NCI-H1417 (cell line): Measurements from ENCODE around the gene PLA2G12A.

Experiments used
- DNase-seq, 3 experiments: peaks; one replicate each; lab custom pipeline; 2025; lab: John Stamatoyannopoulos, UW

Gene PLA2G12A

DNA sequence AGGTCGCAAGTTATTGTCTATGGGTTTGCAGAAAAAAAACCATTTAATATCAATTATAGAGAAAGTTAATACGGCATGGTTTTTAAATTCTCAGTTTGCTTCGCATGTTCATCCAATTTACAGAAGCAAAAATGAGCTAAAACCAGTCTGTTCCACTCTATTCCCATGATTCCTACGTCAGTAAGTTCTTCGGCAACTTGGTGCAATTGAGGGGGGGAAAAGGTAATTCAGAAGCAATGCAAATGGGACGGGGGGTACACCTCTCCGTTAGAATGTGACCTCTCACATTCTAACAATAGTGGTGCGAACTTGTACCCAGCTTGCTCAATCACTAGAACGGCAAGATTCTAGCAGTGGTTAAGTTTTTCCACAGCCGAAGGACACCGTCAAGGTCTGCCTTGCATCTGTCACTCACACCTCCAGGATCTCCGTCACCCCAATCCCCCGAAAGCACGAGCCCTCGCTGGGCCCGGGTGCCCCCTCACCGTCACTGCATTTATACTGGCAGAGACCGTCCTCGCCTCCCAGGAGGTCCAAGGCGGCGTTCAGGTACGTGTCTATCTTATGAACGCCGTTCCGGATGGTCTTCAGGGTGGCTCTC lies 653 bp downstream of the PLA2G12A start:
- DNase-seq = peak in 2 of 3 experiments; percentile 26 to 34

DNA sequence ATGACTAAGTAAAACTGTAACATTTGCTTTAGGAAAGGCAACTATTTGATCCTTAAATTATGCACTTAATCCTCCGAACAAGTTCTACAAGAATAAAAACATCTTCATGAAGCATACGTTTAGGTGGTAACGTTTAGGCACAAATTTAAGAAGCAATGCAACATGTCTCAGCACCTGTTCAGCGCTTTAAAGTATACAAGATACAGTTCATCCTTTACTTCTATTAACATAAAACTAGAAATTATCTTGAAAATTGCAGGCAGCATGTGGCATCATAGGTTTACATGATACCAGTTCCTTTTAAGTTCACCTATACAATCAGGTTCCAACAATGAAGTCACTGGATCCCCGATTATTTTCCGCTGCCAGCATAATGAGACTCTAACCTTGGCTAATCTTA lies 1.5 kb downstream of the PLA2G12A start:
- peak in 1 of 3 experiments; percentile 42 for DNase-seq

DNA sequence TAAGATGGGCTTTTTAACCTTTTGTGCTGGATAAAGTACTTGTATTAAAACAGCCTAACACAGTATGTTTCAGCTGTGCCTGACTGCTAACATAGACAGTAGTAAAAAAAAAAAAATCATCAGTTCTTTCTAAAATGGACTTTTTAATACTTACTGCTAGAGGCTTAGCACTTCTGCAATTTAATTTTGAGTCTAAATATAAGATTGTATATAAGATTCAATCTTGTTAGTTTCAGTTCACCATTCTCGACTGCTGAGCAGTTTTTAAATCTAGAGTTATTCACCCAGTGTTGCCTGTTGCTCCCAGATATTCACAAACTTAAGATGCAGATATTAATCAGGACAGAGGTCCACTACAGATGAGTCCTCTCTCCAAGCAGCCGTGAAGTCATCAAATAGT lies 6.8 kb downstream of the PLA2G12A start:
- DNase-seq = no peak

DNA sequence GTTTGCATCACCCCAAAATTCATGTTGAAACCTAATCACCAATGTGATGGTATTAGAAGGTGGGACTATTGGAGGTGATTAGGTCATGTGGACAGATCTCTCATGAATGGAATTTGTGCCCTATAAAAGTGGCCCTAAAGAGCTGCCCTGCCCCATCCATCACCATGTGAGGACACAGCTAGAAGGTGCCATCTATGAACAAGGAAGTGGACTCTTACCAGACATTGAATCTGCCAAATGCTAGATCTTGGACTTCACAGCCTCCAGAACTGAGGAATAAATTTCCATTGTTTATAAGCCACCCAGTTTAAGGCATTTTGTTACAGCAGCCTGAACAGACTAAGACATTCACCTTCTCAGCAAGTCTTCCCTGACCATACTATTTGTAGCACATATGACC lies 7.5 kb downstream of the PLA2G12A start:
- no peak for DNase-seq

DNA sequence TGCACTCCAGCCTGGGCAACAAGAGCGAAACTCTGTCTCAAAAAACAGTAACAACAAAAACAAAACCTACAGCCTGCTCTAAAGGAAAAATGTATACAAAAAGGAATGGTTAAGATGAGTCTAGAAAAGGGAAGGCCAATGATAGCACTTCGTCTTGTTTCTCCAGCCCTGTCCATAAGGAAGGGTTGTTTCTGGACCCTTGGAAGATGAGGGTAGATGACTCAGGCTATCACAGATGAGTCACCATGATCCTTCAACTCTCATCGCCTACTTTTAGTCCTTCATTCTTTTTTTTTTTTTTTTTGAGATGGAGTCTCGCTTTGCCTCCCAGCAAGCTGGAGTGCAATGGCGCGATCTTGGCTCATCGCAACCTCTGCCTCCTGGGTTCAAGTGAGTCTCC lies 8.8 kb downstream of the PLA2G12A start:
- no peak for DNase-seq

DNA sequence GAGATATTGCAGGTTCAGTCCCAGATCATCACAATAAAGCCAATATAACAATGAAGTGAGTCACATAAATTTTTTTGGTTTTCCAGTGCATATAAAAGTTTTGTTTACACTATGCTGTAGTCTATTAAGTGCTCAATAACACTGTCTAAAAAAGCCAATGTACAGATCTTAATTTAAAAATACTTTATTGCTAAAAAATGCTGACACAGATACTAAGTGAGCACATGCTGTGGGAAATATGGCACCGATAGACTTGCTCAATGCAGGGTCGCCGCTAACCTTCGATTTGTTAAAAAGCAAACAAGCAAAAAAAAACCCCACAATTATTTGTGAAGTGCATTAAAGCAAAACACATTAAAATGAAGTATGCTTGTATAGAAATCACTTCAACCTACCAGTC lies 10.3 kb downstream of the PLA2G12A start:
- DNase-seq = no peak

DNA sequence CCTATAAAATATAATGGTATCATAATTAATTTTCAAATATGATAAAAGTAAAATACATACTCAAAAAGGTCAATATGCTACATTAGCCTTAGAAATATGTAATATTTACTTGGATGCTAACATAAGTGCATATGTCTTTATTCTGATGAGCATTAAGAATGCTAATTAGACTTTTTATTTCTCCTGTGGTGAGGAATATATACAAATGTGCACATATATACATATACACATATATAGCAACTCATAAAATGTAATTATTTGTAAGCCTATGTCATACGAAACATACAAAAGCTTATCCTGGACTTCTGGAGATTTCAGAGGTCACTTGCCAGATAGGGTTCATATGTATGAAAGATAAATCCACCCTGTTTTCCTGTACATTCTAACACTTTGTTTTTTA lies 11.1 kb downstream of the PLA2G12A start:
- DNase-seq = no peak

DNA sequence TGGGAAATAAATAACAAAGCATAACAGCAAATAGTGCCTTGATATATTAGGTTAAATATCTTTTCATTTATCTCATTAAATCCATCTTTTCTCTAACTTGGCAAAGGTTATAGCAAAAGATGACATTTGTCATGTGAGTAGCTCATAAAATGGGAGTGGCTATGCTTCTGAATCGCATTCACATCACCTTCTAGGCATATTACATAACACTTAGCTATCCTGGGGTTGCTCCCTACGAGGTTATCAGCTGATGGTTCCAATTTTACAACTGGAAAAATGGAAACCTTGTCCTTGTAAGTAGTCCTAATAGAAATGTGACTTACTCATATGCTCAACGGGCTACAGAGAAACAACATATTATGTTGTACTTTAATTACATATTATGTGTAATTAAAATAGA lies 16.4 kb downstream of the PLA2G12A start:
- no peak for DNase-seq

DNA sequence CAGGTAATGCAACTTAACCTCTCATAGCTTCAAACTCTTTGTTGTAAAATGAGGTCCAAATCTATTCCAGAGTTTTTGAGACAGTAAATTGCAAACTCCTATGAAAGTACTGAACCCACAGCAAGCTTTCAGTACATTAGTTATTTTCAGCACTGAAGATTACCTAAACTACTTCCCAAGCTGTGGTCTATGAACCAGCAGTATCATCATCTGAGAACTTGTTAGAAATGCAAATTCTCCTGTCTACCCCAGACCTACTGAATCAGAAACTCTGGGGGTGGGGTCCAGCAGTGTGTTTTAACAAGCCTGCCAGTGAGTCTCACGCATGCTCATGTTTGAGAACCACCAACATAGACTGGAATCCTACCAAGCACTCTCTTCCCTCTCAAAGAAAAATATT lies 20.9 kb downstream of the PLA2G12A start:
- no peak for DNase-seq

DNA sequence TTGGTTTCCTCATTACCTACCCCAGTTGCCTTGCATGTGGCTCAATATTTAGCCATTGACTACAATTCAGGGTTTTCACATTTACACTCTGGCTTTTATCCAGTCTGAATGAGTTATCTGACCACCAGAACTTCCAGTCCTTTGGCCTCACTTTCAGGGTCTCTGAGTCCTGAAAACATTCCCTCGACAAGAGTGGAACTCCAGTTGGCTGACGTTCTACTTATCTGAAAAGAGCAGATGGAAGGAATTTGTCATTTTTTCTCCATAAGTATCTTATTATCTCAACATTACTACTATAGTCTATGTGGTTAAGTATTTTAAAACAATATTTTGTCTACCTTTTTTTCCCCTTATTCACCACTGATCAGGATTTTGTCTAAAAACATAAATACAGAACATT lies 21.4 kb downstream of the PLA2G12A start:
- no peak for DNase-seq

DNA sequence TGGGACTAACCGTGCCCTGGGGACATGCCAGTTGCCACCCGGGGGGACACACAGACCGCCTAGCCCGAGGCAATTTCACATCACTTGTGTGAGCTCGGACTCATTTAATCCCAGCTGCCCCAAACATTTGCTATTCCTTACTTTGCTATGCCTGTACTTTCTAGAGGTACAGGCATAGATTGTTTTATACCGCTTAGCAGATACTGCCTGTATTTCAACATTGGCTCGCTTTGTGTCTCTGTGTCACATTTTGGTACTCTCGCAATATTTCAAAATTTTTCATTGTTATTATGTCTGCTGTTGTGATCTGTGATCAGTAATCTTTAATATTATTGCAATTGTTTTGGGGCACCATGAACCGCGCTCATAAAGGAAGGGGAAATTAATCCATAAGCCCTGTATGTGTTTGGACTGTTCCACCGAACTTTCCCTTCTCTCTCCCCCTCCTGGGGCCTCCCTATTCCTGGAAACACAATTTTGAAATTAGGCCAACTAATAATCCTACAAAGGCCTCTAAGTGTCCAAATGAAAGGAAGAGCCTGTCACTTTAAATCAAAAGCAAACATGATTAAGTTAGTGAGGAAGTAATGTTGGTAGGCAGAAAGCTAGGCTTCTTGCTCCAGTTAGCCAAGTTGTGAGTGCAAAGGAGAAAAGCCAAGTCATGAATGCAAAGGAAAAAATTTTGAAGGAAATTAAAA lies 26.1 kb downstream of the PLA2G12A start:
- DNase-seq = peak in 2 of 3 experiments; percentile 36 to 65

DNA sequence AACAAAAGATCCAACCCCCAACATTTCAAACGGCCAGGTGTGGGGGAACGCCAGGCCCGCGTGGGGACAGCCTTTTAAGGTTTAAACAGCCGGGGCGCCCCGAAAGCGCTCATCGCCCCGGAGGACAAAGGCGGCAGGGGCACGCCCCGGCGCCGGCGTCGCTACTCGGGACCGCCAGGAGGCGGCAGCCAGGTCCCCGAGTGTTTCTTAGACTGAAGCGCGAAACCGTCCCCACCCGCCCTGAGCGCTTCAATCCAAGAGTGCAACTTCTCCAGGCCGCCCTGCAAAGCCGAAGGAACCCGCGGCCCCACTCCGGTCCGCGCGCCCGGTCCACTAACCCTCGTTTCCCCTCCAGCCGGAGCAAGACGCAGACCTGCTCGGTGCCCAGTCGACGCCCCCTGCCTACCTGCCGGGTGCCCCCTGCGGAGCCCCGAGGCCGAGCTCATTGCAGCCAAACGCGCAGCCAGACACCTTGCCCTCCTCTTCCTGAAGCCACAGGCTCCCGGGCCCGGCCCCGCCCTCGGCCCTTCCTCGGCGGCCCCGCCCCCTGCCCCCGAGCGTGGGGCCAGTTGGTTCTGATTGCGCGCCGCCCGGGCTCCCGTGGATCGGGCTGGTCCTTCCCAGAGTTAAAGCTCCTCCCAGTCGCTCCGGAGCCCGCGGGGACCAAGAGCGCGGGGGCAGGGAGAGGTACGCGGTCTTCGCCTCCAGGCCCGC lies 26.8 kb downstream of the PLA2G12A start, which contains the start of gene CASP6:
Gene CASP6 (minus strand): TSS at position 496 of the 714 bp plus-strand sequence. CDS start 50 bp downstream, at position 446.
- DNase-seq = peak; percentile 61 to 97 (median 96)

DNA sequence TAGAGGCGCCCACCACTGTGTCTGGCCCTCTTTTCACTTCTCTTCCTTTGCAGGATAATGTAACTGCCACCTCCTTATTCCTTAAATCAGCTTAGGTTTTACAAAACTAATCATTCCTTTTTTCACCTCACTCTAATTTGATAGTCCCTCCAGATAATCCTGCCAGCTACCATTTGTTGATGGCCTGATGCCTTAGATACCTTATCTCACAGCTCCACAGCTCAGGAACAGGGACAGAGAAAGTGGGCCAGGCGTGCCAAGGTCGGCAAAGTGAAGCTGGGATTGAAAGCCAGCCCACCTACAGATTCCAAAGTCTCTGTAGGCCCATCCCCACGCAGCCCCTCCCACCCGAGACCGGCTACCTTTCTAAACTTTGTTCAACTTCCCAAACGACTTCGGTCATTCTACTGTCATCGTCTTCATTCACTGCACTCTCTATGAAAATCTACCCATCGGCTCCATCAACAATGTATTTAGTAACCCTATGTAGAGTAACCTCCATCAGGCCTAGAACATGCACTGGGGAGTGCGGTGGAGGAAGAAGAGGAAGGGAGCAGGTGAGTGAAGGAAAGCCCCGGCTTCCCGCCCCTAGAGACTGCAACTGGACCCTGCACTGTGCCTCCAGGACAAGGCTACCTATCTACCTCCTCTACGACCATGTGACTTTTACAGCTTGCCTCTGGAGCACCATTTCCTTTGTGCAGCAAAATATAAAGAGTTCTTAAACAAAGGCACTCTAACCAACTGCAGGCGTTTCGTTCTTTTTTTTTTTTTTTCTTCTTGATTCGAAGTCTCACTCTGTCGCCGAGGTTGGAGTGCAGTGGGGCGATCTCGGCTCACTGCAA lies 28.1 kb downstream of the PLA2G12A start:
- DNase-seq = peak in 2 of 3 experiments; percentile 43 to 71

DNA sequence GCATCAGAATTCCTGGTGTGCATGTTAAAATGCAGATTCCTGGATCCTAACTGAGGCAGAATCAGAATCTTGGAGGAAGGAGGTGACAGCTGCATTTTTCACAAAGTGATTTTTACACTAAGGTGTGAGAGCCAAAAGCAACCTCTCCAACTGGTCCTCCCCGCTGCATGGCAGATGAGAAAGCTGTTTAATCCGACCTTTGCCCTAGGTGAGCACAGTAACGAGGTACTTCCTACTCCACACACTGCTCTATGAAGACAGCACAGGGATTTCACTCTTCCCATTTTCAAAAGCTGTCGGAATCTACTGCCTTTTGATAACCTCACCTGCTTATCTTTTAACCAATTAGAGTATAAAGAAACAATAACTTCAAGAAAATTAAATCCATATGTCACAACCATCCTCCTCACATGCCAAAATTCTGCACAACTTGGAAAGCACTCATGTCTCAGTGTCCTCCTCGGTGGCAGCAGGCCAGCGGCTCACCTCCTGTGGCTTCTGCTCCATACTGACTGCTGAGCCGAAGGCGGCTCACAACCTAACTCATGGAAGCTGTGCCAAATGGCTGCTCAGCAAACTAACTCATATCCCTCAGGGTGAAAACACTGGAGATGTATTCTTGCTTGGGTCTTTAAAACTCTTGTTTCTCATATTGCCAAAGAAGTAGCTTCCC lies 30.2 kb downstream of the PLA2G12A start:
- no peak for DNase-seq

DNA sequence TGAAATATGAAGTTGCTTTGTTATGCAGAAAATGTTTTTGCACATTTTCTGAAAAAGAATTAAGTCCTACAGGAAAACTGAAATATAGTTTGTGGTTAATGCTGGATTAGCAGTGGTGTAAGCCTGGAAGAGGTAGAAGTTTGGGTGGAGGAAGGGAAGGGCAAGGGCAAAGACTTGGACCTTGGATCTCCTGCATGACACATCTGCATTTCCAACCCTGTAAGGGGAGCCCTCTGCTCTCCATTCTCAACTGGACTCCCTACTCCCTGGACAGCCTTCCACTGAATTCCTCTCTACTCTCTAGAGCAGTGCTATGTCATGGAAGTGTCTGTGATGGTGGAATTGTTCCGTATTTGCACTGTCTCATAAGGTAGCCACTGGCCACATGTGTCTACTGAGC lies 31.2 kb downstream of the PLA2G12A start:
- DNase-seq = no peak

DNA sequence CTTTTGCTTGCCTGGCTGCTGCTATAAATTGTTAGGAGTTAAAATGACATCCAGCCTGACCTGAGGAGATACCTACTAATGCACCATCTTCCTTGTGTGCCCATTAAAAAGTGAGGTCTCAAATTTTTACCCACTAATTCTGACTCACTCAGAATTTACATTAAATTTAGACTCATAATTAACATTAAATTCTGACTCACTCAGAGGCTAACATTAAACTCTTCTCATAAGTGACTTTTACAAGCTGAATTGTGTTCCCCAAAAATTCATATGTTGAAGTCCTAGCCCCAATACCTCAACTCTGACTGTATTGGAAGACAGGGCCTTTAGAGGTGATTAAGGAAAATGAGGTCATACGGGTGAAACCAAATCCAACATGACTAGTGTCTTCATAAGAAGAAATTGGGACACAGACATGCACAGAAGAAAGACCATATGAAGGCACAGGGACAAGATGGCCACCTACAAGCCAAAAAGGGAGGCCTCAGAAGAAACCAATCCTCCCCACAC lies 38.4 kb downstream of the PLA2G12A start:
- DNase-seq = no peak

DNA sequence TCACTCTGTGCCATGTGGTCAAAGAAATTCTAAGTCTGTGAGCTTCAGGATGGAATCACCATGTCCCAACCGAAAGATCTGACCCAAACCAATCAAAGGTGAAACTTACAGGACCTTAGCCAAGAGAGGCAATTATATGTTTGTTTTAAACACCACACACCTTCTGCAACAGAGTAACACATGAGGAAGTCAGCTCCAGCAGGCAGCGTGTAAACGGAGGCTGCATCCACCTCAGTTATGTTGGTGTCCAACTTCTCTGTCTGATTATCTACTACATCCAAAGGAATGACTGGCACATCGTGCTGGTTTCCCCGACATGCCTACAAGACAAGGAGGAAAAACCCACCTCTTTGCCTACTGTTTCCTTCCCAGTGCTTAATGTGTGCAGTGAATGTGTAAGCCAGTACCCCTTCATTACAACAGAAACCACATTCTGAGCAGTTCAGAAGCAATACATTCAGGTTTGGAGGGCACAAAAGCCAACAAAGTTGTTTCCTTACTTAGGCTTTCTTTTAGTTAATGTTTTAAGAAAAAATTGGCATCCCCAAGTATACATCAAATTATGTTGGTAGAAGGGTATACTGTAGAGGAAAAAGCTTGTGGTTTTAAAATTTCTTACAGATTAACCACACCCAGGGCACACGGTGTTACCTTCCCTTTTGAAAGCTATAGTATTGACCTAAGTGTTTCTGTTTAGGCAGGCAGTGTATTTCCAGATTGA lies 39.0 kb downstream of the PLA2G12A start:
- DNase-seq = no peak

DNA sequence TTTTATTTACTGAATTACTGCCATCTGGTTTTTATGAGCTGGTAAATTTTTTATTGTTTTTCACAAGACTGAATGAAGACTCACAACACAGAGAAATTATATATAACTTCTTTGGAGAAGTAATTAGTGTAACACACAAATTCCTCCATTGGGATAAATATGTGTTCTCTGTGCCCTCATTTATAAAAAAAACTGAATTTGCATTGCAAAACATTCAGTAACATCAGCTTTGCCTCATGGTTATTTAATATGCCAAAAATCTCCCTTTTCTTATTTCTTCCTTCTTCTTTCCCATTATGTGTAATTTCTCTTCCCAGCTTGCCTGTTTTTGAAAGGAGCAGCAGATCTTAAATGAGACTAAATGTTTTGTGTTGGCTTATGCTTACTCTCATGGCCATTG lies 45.1 kb downstream of the PLA2G12A start:
- DNase-seq = no peak

DNA sequence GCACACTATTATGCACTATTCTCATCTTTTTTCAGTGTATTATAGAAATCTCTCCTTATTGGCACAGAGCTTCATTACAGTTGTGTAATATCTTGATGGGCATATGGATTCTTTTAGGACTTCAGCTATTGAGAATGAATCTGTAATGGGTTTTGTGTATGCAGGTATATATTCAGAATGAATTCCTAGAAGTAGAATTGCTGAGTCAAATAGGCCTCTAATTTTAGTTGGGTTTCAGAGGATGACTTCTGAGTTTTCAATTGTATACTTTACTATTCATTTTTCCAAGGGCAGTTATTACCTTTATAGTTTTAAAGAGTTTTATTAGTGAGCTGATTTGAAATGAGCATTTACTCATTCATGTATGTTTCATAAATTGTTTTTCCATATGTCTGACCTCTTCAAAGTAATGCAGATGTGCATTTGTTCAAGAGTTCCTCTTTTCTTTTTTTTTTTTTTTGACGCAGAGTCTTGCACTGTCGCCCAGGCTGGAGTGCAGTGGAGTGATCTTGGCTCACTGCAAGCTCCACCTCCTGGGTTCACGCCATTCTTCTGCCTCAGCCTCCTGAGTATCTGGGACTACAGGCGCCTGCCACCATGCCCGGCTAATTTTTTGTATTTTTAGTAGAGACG lies 46.1 kb downstream of the PLA2G12A start:
- no peak for DNase-seq

DNA sequence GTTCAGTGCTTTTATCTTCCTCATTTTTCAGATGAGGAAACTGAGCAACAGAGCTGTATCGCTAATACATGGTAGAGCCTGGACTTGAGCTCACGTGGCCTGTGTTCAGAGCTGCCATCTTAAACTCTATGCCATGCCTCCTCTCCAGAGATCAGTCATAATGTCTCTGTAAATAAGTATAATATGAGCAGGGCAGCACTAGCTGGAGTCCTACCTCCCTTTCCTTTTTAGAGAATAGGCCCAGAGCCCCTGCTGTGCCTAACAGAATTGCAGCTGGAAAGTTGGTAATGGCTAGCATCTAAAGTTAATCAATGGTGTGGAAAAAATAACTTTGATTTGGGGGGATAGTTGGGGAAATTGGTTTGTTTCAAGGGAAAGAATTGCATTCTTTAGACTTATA lies 47.0 kb downstream of the PLA2G12A start:
- DNase-seq = no peak
